Activated CD4-positive, alpha-beta T cell treated with anti-CD3 and anti-CD28 coated beads for 48 hours (primary cell): ENCODE results near the gene TNFAIP2.
A peak's percentile ranks its signal among the peaks of the same experiment; 100 is the strongest.
"Not testable (repeated sequence)": the region's sequence is repeated elsewhere in the genome, so short reads cannot be mapped to it uniquely, and the experiment has no call there.

Experiments used
- DNase-seq: peaks from one replicate; pipeline ENCODE4 v3.0.0-alpha.2; 2020

TNFAIP2 gene

DNA sequence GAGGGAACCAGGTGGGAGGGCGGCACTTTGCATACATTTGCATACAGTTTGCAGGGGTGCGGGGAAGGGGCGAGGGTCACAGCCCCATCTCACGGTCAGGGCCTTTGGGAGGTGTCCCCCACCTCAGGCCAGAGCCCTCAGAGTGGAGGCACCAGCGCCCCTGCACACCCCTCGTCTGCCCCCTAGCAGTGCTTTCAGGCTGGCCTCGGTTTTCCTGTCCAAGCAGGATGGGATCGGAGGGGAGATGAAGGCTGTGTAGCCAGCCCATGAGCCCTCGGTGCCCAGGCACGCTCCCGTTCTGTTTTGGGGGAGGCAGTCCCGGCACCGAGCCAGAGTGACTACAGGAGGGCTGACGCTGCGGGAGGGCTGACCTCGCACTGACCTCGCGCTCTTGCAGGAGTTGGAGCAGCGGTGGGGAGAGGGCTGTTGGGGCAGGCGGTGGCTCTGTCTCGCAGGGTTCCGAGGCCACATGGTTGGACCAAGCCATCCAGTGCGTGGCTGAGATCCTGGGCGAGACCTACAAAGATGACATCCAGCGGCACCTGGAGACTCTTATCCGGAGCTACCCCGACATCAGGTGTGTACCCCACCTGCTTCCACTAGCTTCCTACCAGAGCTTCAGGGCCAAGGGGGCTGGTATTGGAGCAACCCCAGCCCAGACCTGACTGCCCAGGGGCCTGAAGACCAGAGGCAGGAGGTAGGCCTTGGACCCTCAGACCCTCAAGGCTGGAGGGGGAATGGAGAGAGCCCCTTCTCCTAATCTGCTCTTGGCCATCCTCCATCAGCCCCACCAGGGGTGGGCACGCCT is 15.1 kb upstream of the TNFAIP2 start:
- no peak for DNase-seq

DNA sequence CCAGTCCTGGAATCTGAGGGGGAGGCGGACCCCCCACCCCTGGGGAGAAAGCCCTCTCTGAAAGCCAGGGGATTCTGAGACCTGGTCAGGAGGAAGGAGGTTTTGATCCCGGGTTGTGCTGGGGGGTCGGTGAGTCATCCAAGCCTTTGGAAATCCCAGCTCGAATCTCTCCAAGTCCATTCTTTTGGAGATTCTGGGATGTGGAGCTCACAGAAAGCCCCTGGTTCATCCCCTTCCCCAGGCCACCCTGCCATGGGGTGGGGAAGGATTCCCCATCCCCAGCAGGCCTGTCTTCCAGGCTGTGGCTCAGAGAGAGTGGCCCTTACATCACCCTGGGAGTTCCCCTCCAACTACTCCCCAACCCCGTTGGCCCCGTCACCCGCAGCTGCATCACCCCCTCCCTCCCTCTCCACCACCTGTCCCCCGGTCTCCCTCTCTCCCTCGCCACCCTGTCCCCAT is 14.5 kb upstream of the TNFAIP2 start:
- peak; percentile 48 for DNase-seq

DNA sequence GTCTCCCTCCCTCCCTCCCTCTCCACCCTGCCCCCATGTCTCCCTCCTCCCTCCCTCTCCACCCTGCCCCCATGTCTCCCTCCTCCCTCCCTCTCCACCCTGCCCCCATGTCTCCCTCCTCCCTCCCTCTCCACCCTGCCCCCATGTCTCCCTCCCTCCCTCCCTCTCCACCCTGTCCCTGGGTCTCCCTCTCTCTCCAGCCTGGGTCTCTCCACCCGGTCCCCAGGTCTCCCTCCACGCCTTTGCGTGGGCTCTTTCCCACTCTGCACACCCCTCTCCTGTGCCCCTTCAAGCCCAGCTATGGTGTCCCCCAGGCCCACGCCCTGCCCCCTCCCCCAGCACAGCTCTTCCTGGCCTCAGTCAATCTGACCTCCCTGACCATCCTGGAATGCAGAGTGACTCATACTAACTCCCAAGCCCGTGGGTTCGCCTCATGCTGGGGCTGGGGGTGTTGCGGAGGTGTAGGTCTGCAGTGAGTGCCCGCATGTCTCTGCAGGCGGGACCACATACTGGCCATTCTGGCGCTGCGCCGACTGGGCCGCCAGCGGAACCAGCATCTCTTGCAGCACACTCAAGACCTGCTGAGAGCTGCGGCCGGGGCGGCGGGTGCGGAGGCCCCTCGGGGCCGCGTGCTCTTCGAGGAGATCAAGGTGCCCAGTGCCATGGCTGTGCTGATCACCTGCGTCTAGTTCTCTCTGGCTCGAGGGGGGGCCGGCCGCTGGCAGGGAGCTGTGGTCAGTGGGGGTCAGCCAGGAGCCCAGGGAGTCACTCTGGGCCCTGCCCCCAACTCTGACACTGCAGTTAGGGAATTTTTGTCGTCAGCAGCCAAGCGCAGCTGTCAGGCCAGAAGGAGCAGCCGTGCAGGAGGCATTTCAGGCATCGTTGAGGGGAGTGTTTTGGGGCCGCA is 13.5 kb upstream of the TNFAIP2 start:
- no peak for DNase-seq

DNA sequence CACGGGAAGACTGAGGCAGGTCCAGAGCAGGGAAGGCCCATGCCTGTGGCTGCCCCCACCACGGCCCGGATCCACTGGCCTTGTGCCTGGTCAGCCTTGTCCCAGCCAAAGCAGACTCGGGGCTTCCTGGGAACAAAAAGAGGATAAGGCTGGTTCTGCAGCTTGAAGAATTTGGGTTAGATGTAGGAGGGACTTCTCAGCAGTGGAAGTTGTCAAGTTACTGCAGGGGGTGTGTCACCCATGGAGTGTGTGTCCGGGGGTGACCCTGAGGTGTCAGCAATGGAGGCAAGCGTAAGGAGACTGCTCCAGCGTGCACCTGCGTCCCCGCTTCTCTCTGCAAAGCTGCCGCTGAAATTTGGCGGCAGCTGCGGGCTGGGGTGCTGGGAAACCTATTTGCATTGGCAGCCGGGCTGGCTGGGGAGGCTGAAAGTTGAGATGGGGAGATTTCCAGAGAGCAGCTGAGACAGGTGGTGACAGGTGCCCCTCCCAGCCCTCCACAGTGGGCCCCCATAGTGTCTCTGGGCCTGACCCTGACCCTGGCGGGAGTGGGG is 12.5 kb upstream of the TNFAIP2 start:
- DNase-seq, result no peak

DNA sequence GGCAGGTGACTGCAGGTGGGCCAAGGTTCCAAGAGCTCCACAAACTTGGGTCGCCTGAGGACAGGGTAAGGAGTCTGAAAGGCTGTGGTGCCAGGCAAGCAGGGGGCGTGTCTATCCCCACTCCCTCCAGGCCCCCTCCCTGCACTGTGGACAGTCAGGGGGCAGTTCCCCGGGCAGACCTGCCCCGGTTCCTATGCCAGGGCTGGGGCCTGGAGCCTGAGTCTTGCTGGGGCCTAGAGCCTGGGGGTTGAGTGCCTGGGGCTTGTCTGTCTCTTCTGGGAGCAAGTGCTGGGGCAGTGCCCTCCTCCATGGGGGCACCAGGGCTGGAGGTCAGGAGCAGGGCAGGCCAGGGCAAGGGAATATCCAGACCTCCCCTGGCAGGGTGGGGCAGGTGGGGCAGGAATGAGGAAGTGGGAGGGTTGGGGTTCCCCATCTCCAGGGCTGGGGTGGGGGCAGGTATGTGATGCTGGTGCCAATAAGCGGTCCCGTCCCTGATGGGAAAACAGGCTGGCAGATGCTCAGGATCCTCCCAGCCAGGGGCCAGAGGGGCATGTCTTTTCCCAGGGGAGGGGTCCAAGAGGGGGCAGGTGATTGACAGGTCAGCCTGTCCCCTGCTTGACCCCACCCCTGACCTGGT is 11.9 kb upstream of the TNFAIP2 start:
- no peak for DNase-seq

DNA sequence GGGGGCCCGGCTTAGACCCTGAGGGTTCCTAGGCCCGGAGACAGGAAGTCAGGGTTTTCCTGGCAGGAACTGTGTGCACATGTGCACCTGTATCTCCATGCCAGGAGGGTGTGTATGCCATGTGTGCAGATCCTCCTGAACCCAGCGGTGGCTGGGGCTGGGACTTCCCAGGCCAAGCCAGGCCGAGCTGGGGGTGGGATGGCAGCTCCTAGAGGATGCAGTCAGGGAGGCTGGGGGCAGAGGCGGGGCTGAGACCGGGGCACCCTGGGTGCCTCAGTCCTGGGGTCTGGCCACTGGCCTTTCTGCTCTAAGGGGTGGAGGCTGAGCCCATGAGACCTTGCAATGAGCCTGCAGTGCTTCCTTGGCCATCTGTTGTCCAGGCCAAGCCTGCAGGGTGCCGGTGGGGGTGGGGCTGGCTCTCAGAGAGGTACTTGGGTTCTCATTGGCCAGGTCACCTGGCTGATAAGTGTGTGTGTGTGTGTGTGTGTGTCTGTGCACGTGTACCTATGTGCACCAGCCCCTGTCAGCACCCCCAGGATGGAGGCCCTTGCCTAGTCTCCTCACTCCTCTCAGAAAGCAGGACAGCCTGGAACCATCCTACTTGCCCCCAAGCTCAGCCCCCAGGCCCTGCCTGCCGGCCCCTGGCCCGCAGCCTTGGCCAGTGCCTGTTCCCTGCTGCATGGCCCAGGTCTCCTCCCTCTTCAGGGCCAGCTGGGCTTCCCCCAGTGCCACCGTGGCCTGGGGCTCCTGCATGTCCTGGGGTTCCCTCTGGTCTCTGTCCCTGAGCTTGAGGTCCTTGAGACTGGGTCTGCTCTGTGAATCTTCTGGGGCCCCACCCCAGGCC is 10.6 kb upstream of the TNFAIP2 start:
- no peak for DNase-seq

DNA sequence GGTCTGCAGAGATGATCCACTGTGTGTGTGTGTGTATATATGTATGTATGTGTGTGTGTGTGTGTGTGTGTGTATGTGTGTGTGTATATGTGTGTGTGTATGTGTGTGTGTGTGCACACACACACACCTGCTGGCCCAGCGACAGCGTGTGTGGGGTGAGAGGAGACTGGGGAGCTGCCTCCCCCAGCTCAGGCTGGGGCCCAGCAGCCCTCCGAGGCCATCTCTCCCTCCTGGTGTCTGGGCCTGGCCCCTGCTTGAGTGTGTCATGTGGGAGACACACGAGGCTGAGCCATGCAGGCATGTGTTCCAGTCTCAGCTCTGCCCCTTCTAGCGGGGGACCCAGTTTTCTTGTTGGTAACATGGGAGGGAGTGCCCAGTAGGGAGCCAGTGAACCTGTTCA is 10.0 kb upstream of the TNFAIP2 start:
- DNase-seq, result no peak

DNA sequence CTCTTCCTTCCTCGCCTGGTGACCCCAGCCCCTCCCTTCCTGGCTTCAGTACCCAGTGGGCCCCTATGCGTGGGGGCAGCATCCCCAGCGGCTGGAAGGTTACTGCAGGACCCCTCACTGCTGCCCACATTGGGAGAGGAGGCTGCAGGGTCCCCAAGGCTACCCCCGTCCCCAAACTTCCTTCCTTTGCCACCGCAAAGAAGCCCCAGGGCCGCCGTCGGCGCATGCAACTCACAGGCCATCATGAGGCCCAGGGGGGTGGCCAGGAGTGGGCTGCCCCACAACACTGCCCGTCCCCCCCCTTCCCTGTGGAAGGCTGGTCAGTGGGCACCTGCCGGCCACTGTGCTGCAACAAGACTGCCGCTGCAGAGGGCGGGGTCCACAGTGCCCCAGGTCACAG is 9.5 kb upstream of the TNFAIP2 start:
- DNase-seq, result no peak

DNA sequence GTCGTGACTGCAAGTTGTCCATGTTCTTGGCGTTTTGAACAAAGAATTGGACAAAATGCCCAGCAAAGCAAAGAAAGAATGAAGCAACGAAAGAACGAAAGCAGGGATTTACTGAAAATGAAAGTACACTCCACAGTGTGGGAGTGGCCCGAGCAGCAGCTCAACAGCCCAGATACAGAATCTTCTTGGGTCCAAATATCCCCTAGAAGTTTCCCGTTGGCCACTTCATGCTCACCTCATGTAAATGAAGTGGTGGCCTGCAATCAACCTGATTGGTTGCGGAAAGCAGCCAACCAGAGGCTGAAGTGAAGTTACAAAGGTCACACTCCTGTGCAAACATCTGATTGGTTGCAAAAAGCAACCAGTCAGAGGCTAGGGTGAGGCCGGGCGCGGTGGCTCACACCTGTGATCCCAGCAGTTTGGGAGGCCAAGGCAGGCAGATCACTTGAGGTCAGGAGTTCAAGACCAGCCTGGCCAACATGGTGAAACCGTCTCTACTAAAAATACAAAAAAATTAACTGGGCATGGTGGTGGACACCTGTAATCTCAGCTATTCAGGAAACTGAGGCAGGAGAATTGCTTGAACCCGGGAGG is 8.1 kb upstream of the TNFAIP2 start:
- not testable (repeated sequence) for DNase-seq

DNA sequence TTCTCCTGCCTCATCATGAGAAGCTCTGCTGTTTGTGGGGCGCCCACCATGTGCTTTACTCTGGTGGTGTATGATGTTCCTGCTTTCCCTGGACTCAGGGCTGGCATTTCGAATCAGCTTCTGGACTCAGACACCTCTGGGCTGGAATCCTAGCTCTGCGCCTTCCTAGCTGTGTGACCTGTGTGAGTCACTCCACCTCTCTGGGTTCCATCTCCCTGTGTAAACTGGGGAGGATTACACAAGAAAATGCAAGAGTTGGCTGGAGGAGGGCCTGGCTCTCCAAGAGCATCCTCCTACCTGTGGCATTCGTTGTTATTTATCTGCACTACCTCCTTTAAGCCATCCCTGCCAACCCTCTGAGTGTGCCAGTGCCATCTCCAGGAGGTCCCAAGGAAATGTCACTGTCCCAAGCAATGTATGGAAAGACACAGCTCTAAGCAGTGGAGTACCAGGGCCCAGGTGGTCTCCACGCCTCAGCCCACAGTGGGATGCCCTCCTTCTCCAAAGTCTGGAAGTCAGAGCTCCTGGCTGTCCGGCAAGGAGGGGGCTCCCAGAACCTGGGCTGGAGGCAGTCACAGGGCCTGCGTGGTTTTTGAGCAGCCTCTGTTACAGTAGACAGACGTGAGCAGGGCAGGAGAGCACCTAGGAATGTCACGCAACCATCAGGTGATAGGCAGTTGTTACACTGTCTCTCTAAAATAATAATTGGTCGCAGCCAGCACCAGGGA is 7.3 kb upstream of the TNFAIP2 start:
- no peak for DNase-seq

DNA sequence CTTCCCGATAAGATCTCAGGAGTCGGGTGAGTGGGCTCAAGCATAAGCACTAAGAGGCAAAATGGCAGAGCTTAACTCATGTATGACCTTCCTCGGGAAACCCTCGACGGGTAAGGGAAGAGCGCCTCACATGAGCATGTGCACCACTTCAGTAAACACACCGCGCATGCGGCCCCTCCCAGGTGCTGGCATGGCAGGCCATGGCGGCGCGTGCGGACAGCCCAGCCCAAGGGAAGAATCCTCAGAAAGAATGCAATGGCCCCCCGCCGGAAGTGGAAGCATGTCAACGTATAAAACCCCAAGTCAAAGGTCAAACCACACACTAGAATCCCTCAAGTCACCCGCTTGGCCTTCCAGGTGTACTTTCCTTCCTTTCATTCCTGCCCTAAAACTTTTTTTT is 6.6 kb upstream of the TNFAIP2 start:
- no peak for DNase-seq

DNA sequence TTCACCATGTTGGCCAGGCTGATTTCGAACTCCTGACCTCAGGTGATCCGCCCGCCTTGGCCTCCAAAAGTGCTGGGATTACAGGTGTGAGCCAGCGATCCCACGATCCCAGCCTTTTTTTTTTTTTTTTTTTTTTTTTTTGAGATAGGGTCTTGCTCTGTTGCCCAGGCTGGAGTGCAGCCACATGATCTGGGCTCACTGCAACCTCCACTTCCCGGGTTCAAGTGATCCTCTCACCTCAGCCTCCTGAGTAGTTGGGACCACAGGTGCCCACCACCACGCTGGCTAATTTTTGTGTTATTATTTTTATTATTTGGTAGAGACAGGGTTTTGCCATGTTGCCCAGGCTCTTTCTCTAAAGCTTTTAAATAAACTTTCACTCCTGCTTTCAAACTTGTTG is 5.8 kb upstream of the TNFAIP2 start:
- DNase-seq, result not testable (repeated sequence)

DNA sequence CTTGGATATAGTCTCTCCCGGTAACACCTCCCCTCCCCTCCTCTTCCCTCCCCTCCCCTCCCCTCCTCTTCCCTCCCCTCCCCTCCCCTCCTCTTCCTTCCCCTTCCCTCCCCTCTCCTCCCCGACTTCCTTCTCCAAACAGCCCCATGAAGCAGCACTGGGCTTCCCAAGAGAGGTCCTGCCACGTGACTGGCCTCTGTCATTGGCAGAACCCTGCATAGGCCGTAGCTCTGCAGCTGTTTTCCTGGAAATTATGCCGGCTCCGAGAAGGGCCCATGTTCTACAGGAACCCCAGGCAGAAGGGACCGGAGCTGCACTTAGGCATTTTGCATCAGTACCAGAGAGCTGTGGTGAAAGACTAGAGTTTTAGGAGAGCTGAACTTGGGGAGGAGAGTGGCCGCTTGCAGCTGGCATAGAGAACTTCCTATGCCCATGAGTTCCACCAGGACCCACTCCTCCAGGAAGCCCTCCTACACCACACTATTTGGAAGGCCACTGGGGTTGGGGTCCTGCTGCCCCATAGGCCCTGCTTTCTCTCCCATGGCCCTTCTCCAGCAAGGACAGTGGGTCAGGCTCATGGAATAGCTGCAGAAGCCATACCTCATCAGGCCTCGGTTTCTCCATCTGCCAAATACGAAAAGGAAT is 5.1 kb upstream of the TNFAIP2 start:
- DNase-seq, result no peak

DNA sequence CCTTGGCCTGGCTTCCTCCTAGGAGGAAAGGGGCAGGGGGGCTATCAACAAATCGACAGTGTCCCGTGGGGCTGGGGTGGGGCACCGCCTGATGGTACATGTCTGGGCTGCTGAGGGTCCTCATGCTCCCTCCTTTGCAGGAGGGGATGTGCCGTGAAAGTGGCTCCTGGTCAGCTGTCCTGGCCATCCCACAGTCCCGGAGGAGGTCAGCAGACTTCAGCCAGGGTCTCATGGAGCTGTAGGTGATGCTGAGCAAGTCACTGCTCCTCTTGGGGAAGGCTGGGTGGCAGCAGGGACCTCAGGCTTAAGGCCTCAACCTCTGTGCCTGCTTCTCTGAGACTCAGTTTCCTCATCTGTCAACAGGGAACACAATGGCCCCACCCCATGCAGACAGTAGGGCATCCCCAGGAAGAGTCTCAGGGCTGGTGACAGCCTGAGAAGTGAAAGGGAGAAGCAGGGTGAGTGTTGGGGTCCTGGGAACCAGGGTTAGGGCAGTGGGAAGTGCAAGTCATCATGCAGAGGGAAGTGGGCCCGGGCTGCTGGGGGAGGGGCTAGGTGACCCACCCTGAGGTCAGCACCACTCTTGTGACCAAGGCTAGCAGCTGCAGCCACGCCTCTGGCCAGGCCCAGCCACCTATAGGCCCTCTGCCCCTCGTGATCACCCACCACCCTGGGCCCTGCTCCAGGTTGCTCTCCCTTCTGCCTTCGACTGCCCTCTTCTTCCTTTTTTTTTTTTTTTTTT is 4.4 kb upstream of the TNFAIP2 start:
- DNase-seq, result no peak

DNA sequence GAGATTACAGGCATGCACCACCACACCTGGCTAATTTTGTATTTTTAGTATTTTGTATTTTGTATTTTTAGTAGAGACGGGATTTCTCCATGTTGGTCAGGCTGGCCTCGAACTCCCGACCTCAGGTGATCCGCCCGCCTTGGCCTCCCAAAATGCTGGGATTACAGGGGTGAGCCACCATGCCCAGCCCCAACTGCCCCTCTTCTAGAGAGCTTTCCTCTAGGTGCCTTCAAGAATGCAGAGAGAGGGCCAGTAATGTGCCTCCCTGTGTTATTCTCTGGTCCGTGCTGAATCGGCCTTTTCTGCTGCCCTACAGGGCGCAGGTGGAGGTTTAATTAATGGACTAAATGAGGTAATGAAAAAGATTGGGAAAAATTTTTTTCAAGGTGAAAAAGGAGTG is 3.7 kb upstream of the TNFAIP2 start:
- not testable (repeated sequence) for DNase-seq

DNA sequence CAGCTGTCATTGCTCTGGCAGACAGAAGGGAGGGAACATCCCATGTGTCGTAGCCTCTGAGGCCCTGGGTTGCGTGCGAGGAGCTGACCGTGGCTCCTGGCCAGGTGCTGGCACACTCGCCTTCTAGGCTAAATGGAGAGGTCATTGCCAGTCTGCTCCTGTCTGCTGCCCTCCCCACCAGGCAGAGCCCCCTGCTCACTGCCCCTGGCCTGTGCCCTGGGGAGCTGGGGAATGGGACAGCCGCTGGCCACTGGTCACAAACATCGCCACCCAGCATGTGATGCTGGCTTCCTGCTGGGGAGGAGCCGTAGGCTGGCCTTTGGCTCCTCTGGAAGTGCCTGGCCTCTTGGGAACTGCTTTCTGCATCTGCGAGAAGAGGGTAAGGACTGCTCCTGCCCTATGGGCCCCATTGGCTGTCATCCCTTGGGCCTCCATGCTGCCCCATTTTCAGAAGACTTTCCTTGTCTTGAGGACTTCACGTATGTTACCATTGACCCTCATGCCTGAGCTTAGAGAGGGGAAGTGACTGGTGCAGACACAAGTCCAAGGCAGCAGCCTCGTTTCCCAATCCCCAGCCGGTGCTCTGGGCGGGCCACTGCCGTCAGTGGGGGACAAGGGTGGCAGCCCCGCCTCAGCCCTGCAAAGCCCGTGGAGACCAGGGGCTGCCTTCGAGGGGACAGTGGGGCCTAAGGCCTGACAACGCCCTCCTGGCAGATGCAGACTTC is 2.0 kb upstream of the TNFAIP2 start:
- no peak for DNase-seq

DNA sequence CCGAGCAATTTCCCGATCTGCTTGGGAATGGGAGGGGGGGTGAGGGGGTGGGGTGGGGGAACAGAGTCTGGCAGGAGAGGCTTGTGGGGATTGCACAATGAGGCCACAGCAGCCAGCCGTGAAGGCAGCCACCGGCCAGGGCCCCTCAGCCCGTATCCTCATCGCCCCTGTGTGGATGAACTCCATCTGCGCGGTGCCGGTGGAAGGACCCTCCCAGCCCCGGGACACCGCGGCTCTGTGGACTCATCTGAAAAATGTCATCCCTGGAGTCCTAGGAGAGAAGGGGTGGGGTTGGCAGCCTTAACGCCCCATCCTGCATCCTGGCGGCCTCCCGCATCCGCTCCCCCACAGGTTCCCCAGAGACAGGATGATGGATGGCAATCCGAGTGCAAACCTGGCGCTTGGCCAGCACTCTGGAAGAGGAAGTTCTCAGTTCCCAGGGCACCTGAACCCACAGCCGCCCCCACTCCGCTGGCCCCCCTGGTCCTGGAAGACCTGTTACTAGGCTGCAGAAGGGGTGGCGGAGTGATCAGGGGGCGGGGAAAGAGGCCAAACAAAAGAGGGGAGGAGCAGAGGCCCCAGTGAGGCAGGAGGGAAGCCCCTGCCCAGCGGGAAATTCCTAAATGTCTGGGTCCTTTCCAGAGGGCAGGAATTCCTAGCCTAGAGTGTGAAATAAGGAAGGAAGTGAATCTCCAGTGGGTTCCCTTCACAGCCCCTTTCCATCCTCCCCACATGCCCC is 1.2 kb upstream of the TNFAIP2 start:
- DNase-seq, result no peak

DNA sequence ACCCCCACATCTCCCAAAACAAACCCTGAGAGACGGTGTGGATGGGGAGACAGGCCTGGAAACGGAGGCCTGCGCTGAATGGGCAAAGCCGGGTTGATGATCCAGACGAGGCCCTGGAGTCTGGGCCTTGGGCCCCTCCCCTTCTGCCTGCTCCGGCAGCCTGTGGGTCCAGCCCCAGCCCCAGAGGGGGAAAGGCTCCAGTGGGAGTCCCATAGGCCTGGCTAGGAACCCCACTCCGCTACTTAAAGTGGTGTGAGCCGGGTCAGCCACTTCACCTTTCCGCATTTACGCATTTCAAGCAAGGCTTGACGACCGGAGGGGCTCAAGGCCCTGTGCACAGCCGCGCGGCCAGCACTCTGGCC is 695 bp upstream of the TNFAIP2 start:
- no peak for DNase-seq
